HG02588 (cell line): ENCODE results near the gene HOXA11.

Source experiments
- ATAC-seq: cut with Tn5 transposase; IDR thresholded peaks from one replicate; pipeline ENCODE4 v1.9.1; 2021; ENCODE audit warnings: mild to moderate bottlenecking, moderate library complexity; ENCODE audit not compliant: unreplicated experiment

The HOXA11 gene

GRCh38 chr7:27159266-27160144, 25.5 kb downstream of the HOXA11 start:
- ATAC-seq, result no peak

GRCh38 chr7:27158436-27159265, 26.4 kb downstream of the HOXA11 start:
- ATAC-seq, result no peak

- ATAC-seq, result no peak
Measured at GRCh38 chr7:27157702-27158431, 27.2 kb downstream of the HOXA11 start.

GRCh38 chr7:27156916-27157701, 27.9 kb downstream of the HOXA11 start:
- no peak for ATAC-seq

GRCh38 chr7:27156508-27156898, 28.5 kb downstream of the HOXA11 start, which contains the start of gene HOXA7:
Gene HOXA7, minus strand, starts transcription at chr7:27156675. Its CDS starts 130 bp downstream, at chr7:27156545.
- ATAC-seq, result no peak

- no peak for ATAC-seq
Measured at GRCh38 chr7:27155816-27156507, 29.1 kb downstream of the HOXA11 start.

GRCh38 chr7:27154901-27155815, 29.9 kb downstream of the HOXA11 start:
- ATAC-seq, result no peak

- no peak for ATAC-seq
Measured at GRCh38 chr7:27154369-27154768, 30.7 kb downstream of the HOXA11 start.

- ATAC-seq, result no peak
Measured at GRCh38 chr7:27153526-27153925, 31.5 kb downstream of the HOXA11 start.

GRCh38 chr7:27152816-27153442, 32.1 kb downstream of the HOXA11 start:
- ATAC-seq, result no peak

- ATAC-seq, result no peak
Measured at GRCh38 chr7:27151931-27152815, 32.9 kb downstream of the HOXA11 start, which contains the start of gene HOXA3. Gene HOXA3, minus strand, starts transcription at chr7:27152583. Its CDS starts 41,943 bp downstream, at chr7:27110640.

GRCh38 chr7:27151341-27151930, 33.6 kb downstream of the HOXA11 start:
- no peak for ATAC-seq

- peak; percentile 72 for ATAC-seq
Measured at GRCh38 chr7:27150568-27151340, 34.3 kb downstream of the HOXA11 start.

- ATAC-seq, result no peak
Measured at GRCh38 chr7:27149842-27150567, 35.0 kb downstream of the HOXA11 start.
